ENCODE data around the gene HLA-DMA.

The HLA-DMA gene

GRCh38 chr6:32952817-32953739 is at the start of gene HLA-DMA:
Gene HLA-DMA, minus strand, starts transcription at chr6:32953097. Its CDS starts 61 bp downstream, at chr6:32953036.
- DNase-seq: peak; percentile 71 to 77

GRCh38 chr6:33001685-33002084 is 48.8 kb upstream of the HLA-DMA start:
- no peak for DNase-seq

- DNase-seq: no peak
Observed at GRCh38 chr6:33000055-33000454, 47.2 kb upstream of the HLA-DMA start.

GRCh38 chr6:32995448-32995847 is 42.6 kb upstream of the HLA-DMA start:
- no peak for DNase-seq

- no peak for DNase-seq
Observed at GRCh38 chr6:32993363-32993973, 40.6 kb upstream of the HLA-DMA start.

- DNase-seq: no peak
Observed at GRCh38 chr6:32991972-32992371, 39.1 kb upstream of the HLA-DMA start.

GRCh38 chr6:32989368-32989767 is 36.5 kb upstream of the HLA-DMA start:
- DNase-seq: no peak

GRCh38 chr6:32984622-32985389 is 31.9 kb upstream of the HLA-DMA start:
- peak; percentile 89 to 94 for DNase-seq

- DNase-seq: no peak
Observed at GRCh38 chr6:32983964-32984621, 31.2 kb upstream of the HLA-DMA start.

GRCh38 chr6:32983493-32983848 is 30.6 kb upstream of the HLA-DMA start:
- no peak for DNase-seq

- DNase-seq: no peak
Observed at GRCh38 chr6:32982702-32983492, 30.0 kb upstream of the HLA-DMA start.

GRCh38 chr6:32982084-32982701 is 29.3 kb upstream of the HLA-DMA start:
- DNase-seq: no peak

- no peak for DNase-seq
Observed at GRCh38 chr6:32980488-32981038, 27.7 kb upstream of the HLA-DMA start.

GRCh38 chr6:32979720-32980487 is 27.0 kb upstream of the HLA-DMA start:
- no peak for DNase-seq

- DNase-seq: no peak
Observed at GRCh38 chr6:32977953-32978324, 25.0 kb upstream of the HLA-DMA start.

- DNase-seq: no peak
Observed at GRCh38 chr6:32977272-32977952, 24.5 kb upstream of the HLA-DMA start.

- DNase-seq: no peak
Observed at GRCh38 chr6:32976334-32977069, 23.6 kb upstream of the HLA-DMA start.

GRCh38 chr6:32975886-32976285 is 23.0 kb upstream of the HLA-DMA start:
- no peak for DNase-seq
